ENCODE measurements around the gene TRIOBP.

The TRIOBP gene

DNA sequence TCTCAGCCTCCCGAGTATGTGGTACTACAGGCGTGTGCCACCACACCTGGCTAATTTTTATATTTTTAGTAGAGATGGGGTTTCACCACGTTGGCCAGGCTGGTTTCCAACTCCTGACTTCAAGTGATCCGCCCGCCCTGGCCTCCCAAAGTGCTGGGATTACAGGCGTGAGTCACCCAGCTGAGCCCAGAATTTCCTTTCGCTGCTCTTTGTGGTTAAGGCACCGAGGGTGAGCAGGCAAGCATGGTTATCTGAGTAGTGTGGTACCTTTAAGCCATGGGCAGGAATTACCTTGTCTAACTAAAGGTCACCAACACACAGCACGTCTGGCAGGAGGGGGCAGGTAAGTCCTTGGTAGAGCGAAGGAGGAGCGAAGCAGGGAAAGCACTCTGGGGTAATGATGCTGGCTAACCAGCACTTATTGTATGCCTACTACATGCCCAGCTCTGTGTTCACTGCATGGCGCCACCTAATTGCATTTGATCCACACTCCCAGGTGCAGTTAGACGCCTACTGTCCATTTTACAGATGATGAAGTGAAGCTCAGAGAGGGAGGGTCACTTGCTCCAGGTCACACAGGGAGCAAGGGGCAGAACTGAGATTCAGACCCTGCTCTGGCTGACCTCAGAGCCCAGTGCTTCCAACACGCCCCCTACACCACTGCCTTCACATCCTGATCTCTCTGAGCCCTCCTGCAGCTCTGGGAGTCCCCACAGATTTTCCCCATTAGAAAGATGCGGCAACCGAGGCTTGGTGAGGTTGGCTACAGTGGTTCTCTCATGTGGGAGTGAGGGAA is 45.7 kb downstream of the TRIOBP start:
- H3K4me3 ChIP-seq (replicated peaks; ENCODE audit: low read depth, low read length), result no peak overlapping the region
- TF ChIP-seq, protein P1, sequence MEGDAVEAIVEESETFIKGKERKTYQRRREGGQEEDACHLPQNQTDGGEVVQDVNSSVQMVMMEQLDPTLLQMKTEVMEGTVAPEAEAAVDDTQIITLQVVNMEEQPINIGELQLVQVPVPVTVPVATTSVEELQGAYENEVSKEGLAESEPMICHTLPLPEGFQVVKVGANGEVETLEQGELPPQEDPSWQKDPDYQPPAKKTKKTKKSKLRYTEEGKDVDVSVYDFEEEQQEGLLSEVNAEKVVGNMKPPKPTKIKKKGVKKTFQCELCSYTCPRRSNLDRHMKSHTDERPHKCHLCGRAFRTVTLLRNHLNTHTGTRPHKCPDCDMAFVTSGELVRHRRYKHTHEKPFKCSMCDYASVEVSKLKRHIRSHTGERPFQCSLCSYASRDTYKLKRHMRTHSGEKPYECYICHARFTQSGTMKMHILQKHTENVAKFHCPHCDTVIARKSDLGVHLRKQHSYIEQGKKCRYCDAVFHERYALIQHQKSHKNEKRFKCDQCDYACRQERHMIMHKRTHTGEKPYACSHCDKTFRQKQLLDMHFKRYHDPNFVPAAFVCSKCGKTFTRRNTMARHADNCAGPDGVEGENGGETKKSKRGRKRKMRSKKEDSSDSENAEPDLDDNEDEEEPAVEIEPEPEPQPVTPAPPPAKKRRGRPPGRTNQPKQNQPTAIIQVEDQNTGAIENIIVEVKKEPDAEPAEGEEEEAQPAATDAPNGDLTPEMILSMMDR (IDR thresholded peaks at IDR 0.05; ENCODE audit: low read length, missing control alignments), result no peak
- DNase-seq (ENCODE audit: low read depth), result peak; percentile 82

DNA sequence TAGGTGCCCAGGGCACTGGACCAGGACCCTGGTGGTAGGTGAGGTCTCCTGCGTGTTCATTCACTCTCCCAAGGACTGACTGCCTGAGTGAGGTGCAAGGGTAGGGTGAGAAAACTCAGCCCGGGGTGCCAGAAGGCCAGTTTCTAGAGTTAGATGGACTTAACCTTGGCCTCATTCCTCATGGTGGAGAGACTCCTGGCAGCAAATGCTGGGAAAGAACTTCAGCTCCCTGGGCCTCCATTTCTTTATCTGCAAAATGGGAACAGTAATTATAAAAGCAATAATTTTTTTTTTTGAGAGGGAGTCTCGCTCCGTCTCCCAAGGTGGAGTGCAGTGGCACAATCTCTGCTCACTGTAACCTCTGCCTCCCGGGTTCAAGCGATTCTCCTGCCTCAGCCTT is 47.7 kb downstream of the TRIOBP start:
- TF ChIP-seq, protein P1 (IDR thresholded peaks at IDR 0.05; ENCODE audit: low read length, missing control alignments), result no peak
- no peak for DNase-seq (ENCODE audit: low read depth)
- no peak overlapping the region for H3K4me3 ChIP-seq (replicated peaks; ENCODE audit: low read depth, low read length)

DNA sequence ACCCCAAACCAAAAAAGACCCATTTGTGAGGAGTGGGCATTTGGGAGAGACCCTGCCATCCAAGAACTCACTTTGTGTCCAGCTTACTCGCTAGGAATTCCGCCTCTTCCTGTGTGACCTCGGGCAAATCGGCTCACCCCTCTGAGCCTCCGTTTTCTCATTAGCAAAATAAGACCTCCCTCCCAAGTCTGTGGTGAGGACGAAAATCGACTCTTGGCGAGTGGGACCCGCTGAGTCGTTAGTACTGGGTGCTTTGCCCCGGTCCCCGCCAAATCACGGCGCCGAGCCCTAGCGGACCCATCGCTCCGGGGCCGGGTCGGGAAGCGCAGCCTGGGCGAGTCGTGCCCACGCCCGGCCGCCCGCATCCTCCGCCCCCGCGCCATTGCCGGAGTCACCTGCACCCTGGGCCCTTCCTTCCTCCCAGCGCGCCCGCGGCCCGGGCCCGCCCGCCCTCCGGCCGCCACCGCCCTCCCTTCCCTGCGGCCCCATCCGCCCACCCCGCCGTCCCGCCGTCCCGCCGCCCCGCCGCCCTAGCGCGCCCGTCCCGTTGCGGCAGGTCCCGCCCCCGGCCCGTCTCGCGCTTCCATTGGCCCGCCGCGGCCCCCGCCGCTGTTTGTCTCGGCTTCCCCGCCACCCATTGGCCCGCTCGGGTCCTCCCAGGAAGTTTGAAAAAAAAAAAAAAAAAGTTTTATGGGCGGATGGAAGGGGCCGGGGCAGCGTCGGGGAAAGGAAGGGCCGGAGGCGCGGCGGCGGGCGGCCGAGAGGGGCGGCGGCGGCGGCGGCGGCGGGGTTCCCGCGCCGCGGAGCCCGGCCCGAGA is 48.9 kb downstream of the TRIOBP start:
- TF ChIP-seq, protein P1 (IDR thresholded peaks at IDR 0.05; ENCODE audit: low read length, missing control alignments), result no peak
- H3K4me3 ChIP-seq (replicated peaks; ENCODE audit: low read depth, low read length), result peak overlapping the region; percentile 89
- DNase-seq (ENCODE audit: low read depth), result peak; percentile 85

DNA sequence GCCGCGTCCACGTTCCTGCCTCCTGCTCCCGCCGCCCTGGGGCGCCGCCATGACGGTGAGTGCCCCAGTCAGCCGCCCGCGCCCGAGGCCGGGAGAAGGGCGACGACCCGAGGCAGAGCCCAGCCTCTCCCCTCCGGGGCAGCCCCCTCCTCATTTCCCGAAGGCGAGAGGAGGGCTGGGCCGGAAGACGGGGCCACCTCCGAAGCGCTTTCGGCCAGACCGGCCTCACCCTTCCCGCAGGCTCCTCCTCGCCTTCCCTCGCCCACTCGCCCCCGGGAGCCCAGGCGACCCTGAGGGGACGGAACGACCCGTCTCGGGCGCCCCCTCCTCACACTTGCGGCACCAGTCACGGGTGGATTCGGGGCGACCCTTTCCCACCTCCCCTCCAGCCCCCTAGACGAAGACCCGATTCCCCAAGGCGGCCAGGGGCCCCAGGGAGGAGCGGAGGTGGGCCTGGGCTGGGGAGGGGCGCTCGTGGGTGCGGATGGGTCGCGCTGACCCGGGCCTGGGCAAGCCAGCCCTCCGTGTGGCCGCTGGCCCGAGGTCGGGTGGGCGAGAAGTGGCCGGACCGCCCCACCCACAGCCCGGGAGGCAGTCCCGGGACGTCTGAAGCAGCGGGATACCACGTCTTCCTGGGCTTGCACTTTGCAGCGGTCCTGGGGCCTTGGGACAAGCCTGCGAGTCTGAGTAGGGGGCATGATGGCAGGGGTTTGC is 49.7 kb downstream of the TRIOBP start:
- no peak for DNase-seq (ENCODE audit: low read depth)
- peak overlapping the region; percentile 89 for H3K4me3 ChIP-seq (replicated peaks; ENCODE audit: low read depth, low read length)
- TF ChIP-seq, protein P1 (IDR thresholded peaks at IDR 0.05; ENCODE audit: low read length, missing control alignments), result no peak

DNA sequence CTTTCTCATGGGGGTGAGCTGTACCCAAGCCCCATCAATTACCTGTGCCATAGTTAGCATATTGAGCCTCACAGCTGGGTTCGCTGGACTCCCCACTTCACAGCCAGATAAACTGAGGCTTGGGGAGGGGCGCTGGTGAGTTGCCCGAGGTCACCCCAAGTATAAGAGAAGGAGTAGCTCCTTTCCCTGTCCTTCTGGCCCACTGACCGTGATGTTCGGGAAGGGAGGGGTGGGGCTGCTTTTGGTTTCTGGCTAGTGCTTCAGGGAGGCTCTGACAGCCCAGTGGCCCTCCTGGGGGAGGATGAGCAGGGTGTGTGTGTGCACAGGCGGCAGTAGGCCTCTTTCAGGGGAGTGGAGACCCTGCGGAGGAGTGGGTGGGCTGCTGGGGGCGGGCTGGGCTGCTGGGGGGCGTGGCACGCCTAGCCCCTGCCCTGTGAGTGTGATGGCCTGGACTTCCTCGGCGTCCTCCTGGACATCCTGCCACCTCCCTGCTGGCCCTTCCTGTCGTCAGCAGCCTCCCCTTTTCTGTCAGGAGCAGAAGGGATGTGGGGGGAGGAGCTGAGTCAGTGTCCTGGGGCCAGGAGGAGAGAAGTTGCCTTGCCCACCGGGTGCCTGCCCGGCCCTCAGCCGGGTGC is 50.3 kb downstream of the TRIOBP start:
- TF ChIP-seq, protein P1 (IDR thresholded peaks at IDR 0.05; ENCODE audit: low read length, missing control alignments), result no peak
- H3K4me3 ChIP-seq (replicated peaks; ENCODE audit: low read depth, low read length), result peak overlapping the region; percentile 89
- peak; percentile 44 for DNase-seq (ENCODE audit: low read depth)

DNA sequence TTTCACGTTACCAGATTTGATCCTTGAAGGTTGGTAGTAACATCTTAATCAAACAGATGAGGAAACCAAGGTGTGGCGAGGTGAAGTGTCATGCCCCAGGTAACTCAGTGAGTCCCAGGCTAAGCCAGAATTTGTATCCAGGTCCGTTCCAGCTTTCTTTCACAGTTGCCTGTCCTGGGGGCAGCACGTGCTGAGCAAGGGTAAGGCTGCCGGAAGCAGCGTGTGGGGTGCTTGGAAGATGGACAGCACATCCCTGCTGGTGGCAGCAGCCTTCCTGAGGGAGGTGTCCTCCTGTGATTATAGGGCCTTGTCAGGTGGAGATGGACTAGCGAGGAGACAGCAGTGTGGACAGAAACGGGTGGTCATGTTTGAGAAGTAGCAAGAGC is 50.9 kb downstream of the TRIOBP start:
- H3K4me3 ChIP-seq (replicated peaks; ENCODE audit: low read depth, low read length), result peak overlapping the region; percentile 89
- DNase-seq (ENCODE audit: low read depth), result no peak

More for the DNA sequence above, 50.9 kb downstream of the TRIOBP start:
- TF ChIP-seq, protein P1 (IDR thresholded peaks at IDR 0.05; ENCODE audit: low read length, missing control alignments), result no peak

Measured in fibroblast of pulmonary artery (primary cell).